GM12872 (cell line): ENCODE results near the gene GMDS.

ENCODE experiments used
- TF ChIP-seq, protein P1 (sequence below): IDR thresholded peaks from 3 replicates; pipeline ENCODE4 v1.5.1; 2011; ENCODE audit warnings: low read depth, mild to moderate bottlenecking, low read length, moderate library complexity; ENCODE audit not compliant: insufficient read depth

Gene GMDS

DNA sequence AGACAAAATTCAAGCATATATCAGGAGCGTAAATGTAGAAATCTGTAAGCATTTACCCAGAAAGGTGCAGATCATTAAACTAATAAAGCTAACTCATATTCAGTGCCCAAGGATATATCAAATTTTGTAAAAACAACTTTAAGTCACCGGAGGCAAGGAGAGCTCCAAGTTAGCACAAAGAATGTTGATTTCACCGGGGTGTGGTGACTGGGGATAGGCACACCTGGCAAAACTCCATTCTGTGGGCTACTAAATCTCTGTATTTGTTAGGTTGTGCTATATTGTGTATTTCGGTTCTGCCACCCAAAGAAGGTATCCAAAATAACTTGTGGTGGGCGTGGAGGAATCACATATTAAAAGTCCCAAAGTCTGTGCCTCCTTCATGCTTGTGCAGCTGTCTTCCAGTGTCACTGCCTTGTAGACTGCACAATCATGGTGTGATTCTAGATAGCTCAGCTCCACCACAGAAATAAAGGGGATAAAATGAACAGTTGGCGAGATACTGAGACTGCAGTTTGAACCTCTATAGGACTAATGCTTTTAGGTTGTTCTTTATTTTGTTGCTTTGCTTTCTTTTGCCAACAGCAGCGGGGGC lies 111.6 kb downstream of the GMDS start:
- TF ChIP-seq, protein P1, sequence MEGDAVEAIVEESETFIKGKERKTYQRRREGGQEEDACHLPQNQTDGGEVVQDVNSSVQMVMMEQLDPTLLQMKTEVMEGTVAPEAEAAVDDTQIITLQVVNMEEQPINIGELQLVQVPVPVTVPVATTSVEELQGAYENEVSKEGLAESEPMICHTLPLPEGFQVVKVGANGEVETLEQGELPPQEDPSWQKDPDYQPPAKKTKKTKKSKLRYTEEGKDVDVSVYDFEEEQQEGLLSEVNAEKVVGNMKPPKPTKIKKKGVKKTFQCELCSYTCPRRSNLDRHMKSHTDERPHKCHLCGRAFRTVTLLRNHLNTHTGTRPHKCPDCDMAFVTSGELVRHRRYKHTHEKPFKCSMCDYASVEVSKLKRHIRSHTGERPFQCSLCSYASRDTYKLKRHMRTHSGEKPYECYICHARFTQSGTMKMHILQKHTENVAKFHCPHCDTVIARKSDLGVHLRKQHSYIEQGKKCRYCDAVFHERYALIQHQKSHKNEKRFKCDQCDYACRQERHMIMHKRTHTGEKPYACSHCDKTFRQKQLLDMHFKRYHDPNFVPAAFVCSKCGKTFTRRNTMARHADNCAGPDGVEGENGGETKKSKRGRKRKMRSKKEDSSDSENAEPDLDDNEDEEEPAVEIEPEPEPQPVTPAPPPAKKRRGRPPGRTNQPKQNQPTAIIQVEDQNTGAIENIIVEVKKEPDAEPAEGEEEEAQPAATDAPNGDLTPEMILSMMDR = no peak

DNA sequence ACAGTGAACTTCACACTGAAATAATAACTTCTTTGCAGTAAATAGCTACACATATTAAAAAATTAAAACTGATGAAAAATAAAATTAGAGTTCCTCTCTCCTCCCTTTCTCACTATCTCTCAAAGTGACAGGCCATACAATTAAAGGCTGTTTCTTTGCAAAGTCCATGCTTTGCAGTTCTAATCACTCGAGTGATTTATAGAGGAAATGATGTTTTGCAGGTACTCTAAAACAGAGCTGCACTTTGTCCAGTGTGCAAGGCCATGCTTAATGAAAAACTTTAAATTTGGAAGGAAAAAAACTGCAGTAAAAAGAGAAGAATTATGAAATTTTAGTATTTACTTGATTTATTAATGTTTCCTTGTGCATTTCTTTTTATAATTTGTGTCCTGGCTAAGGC lies 112.5 kb downstream of the GMDS start:
- TF ChIP-seq, protein P1 = no peak

DNA sequence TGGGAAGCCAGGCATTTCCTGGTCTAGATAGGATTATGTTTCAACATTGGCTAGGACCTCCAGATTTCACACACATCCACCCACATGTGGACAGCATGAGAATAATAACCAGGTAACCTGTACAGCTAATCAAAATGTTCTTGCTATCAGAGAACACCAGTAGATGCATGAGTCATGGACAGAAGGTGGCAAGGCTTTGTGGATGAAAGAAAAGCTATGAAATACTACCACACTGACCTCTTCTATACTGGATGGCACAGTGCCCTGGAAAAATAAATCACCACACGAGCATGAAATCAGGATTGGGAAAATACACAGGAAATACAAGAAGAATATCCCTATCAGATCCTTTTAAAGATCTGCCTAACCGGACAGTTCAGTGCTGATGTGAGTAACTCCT lies 113.0 kb downstream of the GMDS start:
- TF ChIP-seq, protein P1 = no peak

DNA sequence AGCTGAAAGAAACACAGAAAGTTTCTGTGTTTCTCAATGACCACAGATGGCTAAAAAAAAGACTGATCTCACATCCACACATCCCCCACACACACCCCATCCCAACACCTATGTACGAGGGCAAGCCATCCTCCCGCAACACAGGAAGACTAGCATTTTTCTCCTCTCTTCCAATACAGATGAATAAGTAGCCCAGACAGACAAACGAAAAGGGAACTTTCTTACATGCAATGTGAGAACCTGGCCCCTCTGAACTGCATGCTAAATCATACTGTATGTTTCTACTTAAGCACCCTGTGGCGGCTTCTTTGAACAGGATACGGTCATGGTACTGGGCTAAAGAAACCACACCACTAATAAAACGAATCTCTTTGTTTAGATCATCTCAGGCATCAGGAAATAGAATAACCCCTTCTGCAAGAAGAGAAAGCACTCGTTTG lies 116.2 kb downstream of the GMDS start:
- TF ChIP-seq, protein P1 = no peak

DNA sequence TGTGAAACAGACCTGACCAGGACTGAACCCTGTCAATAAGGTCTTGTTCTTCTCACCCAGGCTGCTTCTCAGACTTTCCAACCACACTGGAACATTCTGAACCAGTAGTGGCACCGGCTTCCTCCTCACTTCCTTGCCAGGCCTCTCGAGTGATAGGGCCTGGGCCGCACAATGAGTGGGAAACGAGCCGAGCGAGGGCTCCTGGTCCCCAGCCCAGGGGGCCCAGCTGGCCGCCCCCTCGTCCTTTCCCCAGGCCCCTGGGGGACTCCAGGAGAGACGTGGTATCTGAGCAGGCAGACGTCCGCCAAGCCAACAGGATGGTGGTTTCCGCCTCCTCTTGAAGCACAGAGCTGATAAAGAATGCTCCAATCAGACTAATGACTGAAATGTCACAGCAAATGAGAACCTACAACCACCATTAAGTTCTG lies 117.9 kb downstream of the GMDS start:
- TF ChIP-seq, protein P1 = no peak

DNA sequence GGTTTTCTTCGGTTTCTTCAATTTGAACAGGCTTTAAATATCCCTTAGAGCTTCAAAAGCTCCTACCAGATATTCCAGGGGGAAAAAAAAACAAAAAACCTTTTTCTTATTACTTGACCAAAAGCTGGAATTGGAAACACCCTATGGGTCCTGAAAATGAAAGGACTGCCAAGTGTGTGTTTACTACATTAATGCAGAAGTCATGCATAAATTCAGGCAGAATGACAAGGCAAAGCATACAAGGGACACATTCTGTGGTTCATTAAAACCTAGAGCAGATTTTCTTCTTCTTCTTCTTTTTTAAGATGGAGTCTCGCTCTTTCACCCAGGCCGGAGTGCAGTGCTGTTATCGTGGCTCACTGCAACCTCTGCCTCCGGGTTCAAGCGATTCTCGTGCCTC lies 119.1 kb downstream of the GMDS start:
- TF ChIP-seq, protein P1 = no peak

DNA sequence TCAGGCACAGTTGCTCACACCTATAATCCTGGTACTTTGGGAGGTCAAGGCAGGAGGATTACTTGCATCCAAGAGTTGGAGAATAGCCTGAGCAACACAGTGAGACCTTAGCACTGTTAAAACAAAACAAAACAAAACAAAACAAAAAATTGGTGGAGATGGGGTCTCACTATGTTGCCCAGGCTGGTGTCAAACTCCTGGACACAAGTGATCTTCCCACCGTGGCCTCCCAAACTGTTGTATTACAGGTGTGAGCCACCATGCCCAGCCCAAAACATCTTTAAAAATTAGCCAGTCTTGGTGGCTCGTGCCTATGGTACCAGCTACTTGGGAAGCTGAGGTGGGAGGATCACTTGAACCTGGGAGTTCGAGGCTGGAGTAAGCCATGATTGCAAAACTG lies 120.2 kb downstream of the GMDS start:
- TF ChIP-seq, protein P1 = no peak

DNA sequence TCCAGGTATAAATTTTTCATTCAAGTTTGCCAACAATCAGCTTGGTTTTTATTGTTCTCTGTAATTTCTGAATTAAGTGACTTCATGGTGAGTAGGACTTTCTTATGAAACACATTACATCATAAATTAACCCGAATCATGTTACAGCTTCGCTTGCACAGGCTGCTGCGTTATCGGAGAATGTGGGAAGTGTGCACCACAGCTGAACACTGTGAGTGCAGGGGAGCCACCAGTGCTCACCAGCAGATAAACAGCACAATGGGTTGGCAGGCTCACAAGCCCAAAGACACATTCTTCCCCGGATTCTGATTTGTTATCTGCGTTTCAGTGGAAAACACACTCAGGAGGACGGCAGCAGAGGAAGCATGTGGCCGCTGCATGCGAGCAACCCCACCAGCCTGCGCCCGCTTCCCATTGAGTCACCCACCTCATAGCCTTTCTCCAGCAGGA lies 121.1 kb downstream of the GMDS start:
- TF ChIP-seq, protein P1 = no peak
